Liver (tissue), 9 donors: ENCODE results near the gene PDE10A. TPM values are rescaled to one million over a fixed set of nuclear protein-coding genes. Genes with fewer than 3 reads are reported as not detected.

Source experiments
- DNase-seq: peaks from one replicate; pipeline ENCODE4 v3.0.0-alpha.2; 2017; ENCODE audit warnings: low spot score
- H3K27ac ChIP-seq, 2 donors: one replicate each; pipeline ENCODE4 v1.7.0; 2013; ENCODE audit warnings: inconsistent platforms in 2 of 2, low read length in 2 of 2, control low read depth in 1 of 2, low read depth in 1 of 2, mild to moderate bottlenecking in 1 of 2
- H3K27me3 ChIP-seq, 4 donors: one replicate each; pipeline versions ENCODE4 v1.6.1 to v1.7.0; 2013; ENCODE audit warnings: low read length in 3 of 4, inconsistent platforms in 1 of 4, mild to moderate bottlenecking in 1 of 4, moderate library complexity in 1 of 4; ENCODE audit not compliant: control insufficient read depth in 4 of 4, insufficient read depth in 4 of 4
- H3K36me3 ChIP-seq, 4 donors: one replicate each; pipeline versions ENCODE4 v1.6.1 to v1.7.0; 2013; ENCODE audit warnings: low read length in 3 of 4, mild to moderate bottlenecking in 3 of 4, low read depth in 1 of 4, moderate library complexity in 1 of 4; ENCODE audit not compliant: control insufficient read depth in 4 of 4, insufficient read depth in 3 of 4
- H3K4me1 ChIP-seq, 4 donors: one replicate each; pipeline versions ENCODE4 v1.6.1 to v1.7.0; 2013; ENCODE audit warnings: low read length in 3 of 4, mild to moderate bottlenecking in 3 of 4, moderate library complexity in 1 of 4; ENCODE audit not compliant: control insufficient read depth in 4 of 4, insufficient read depth in 4 of 4
- H3K4me3 ChIP-seq, 3 donors: one replicate each; pipeline versions ENCODE4 v1.6.1 to v1.7.0; 2013; ENCODE audit warnings: low read length in 3 of 3, control low read depth in 1 of 3, low read depth in 1 of 3, mild to moderate bottlenecking in 1 of 3
- H3K9ac ChIP-seq, 2 donors: one replicate each; pipeline ENCODE4 v1.7.0; 2013; ENCODE audit warnings: low read length in 2 of 2, mild to moderate bottlenecking in 2 of 2, moderate library complexity in 2 of 2, control low read depth in 1 of 2, low read depth in 1 of 2
- H3K9me3 ChIP-seq, 4 donors: one replicate each; pipeline versions ENCODE4 v1.6.1 to v1.7.0; 2013; ENCODE audit warnings: low read length in 3 of 4; ENCODE audit not compliant: control insufficient read depth in 4 of 4
- CTCF ChIP-seq: fragments of 150-350 bp; IDR thresholded peaks from 2 replicates; pipeline ENCODE4 v1.5.1; 2017; ENCODE audit warnings: improper control_type of control experiment, low read depth, low read length; ENCODE audit not compliant: missing input control
- EGR1 ChIP-seq, 2 donors: IDR thresholded peaks; 2 replicates each; pipeline ENCODE4 v1.6.1; 2016 to 2018; ENCODE audit warnings: antibody characterized with exemption in 2 of 2, low read depth in 2 of 2
- FOXA1 ChIP-seq: IDR thresholded peaks from 2 replicates; pipeline ENCODE4 v1.6.1; 2016; ENCODE audit warnings: antibody characterized with exemption
- FOXA2 ChIP-seq: IDR thresholded peaks from 2 replicates; pipeline ENCODE4 v1.6.1; 2016; ENCODE audit warnings: antibody characterized with exemption
- GABPA ChIP-seq, 2 donors: IDR thresholded peaks in 1 of 2; conservative IDR thresholded peaks in 1 of 2; 2 replicates each; pipeline ENCODE4 v1.6.1; 2016; ENCODE audit warnings: antibody characterized with exemption in 2 of 2, mild to moderate bottlenecking in 1 of 2, moderate library complexity in 1 of 2
- JUND ChIP-seq, 2 donors: IDR thresholded peaks; 2 replicates each; pipeline ENCODE4 v1.6.1; 2016; ENCODE audit warnings: antibody characterized with exemption in 2 of 2
- MAX ChIP-seq: IDR thresholded peaks from 2 replicates; pipeline ENCODE4 v1.6.1; 2016; ENCODE audit warnings: antibody characterized with exemption
- NR2F2 ChIP-seq: IDR thresholded peaks from 2 replicates; pipeline ENCODE4 v1.6.1; 2016; ENCODE audit warnings: antibody characterized with exemption
- RAD21 ChIP-seq, 2 donors: IDR thresholded peaks; 2 replicates each; pipeline ENCODE4 v1.6.1; 2016; ENCODE audit warnings: antibody characterized with exemption in 2 of 2, mild to moderate bottlenecking in 2 of 2
- REST ChIP-seq: IDR thresholded peaks from 2 replicates; pipeline ENCODE4 v1.6.1; 2016; ENCODE audit warnings: antibody characterized with exemption, mild to moderate bottlenecking
- RXRA ChIP-seq, 2 donors: IDR thresholded peaks; 2 replicates each; pipeline ENCODE4 v1.6.1; 2017 to 2018; ENCODE audit warnings: antibody characterized with exemption in 2 of 2, mild to moderate bottlenecking in 1 of 2
- TAF1 ChIP-seq: conservative IDR thresholded peaks from 2 replicates; pipeline ENCODE4 v1.6.1; 2016; ENCODE audit warnings: antibody characterized with exemption, mild to moderate bottlenecking
- ZBTB33 ChIP-seq: IDR thresholded peaks from 2 replicates; pipeline ENCODE4 v1.6.1; 2016; ENCODE audit warnings: antibody characterized with exemption
- WGBS: extraction: QIAGEN DNeasy Blood & Tissue Kit; methylation state at CpG from one replicate; pipeline ENCODE4 v1.1.7; 2013; 5-methylcytosine and 5-hydroxymethylcytosine counted together
- polyA plus RNA-seq, 2 donors: library from polyadenylated mRNA; stranded (reverse) in 1 of 2; unstranded in 1 of 2; fragments of 200-250 nt in 1 of 2; fragments of >200 nt in 1 of 2; fragmentation: Nextera tagmentation in 1 of 2; extraction: Ambion mirVana in 1 of 2; gene quantifications; one replicate each; pipeline versions ENCODE4 v1.2.1 to v1.2.3, GENCODE V29; 2013 to 2015
- total RNA-seq, 2 donors: library from RNA; depleted of rRNA; stranded (reverse); fragments of >200 nt; gene quantifications; one replicate each; pipeline ENCODE4 v1.2.3, GENCODE V29; 2014
- donor health status: healthy.
- donor health status: healthy.
- donor health status: healthy.
- donor health status: healthy.
- donor health status: healthy.

The PDE10A gene
- total and polyA plus RNA-seq, 4 donors = 0.20 to 1.7 (median 0.47) TPM

- H3K36me3 ChIP-seq = no peaks in the 10 kb centered on the region
- no peak overlapping the region for H3K4me3 ChIP-seq
Observed at GRCh38 chr6:165676435-165677068, 13.5 kb upstream of the PDE10A start.

GRCh38 chr6:165675120-165675519 lies 12.1 kb upstream of the PDE10A start:
- H3K9me3 ChIP-seq = no peaks in the 10 kb centered on the region
- no peak for TF ChIP-seq CTCF
- TF ChIP-seq REST = no peak
- no peak for TF ChIP-seq FOXA2
- TF ChIP-seq TAF1 = no peak
- TF ChIP-seq ZBTB33 = no peak
- WGBS = 51% methylated on average over 1 of the region's 1 CpG
- no peak overlapping the region for H3K9ac ChIP-seq
- H3K27ac ChIP-seq = no peak overlapping the region
- H3K4me1 ChIP-seq = no peaks in the 10 kb centered on the region
- no peak for DNase-seq
- no peaks in the 10 kb centered on the region for H3K36me3 ChIP-seq
- H3K27me3 ChIP-seq = peaks cover 0 to 8% (median 0%) of the 10 kb centered on the region in 4 donors
- no peak overlapping the region for H3K4me3 ChIP-seq

More at GRCh38 chr6:165676435-165677068, 13.5 kb upstream of the PDE10A start:
- H3K9me3 ChIP-seq = no peaks in the 10 kb centered on the region
- TF ChIP-seq JUND (IDR thresholded peaks at IDR 0.05) (no peak), FOXA1 (no peak), CTCF (peak; percentile 12), MAX (no peak), TAF1 (no peak), EGR1 (IDR thresholded peaks at IDR 0.05; ENCODE audit: low read depth in 2 of 2) (no peak), GABPA (IDR thresholded peaks at IDR 0.05 in 1 of 2, conservative IDR thresholded peaks at IDR 0.05 in 1 of 2) (no peak), RAD21 (IDR thresholded peaks at IDR 0.05) (peak; percentile 27 to 42), FOXA2 (no peak), NR2F2 (no peak), ZBTB33 (no peak), RXRA (IDR thresholded peaks at IDR 0.05) (no peak)
- no peak for DNase-seq
- peaks cover 0 to 8% (median 0%) of the 10 kb centered on the region in 4 donors for H3K27me3 ChIP-seq
- no peak overlapping the region for H3K9ac ChIP-seq
- H3K27ac ChIP-seq = no peak overlapping the region
- H3K4me1 ChIP-seq = no peaks in the 10 kb centered on the region
- 72% methylated on average over 18 of the region's 18 CpGs for WGBS
